ENCODE results near the gene KIF17. TPM values are rescaled to one million over a fixed set of nuclear protein-coding genes. Genes with fewer than 3 reads are reported as not detected.

Gene KIF17
- total RNA-seq, 4 donors from 2014 or later, result 0.27 to 21.1 (median 0.79) TPM; not detected in 1

DNA sequence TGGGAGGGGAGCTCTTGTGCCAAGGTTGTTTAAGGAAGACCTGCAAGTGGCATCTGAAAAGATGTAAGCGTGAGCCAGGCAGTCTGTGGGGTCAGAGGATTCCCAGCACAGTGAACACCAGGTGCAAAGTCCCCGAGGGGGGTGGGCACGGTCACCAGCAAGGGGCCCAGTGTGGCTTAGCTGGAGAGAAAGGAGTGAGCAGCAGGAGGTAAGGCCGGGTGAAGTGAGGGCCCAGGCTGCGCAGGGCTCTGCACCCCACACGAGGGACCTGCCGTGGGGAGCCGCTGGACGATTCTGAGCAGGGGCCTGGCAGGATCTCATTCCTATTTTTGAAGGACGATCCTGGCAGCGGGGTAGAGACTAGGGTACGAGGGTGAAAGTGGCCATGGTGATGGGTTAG is 60.8 kb downstream of the KIF17 start:
- DNase-seq, result no peak
- WGBS, 2 donors (ENCODE audit: low coverage in 1 of 2), result 88 to 100% methylated on average over 1 to 12 of the region's 12 CpGs
- Histone ChIP-seq H3K27me3 (no peaks in the 10 kb centered on the region), H3K4me1 (peaks cover 11 to 19% (median 17%) of the 10 kb centered on the region in 4 donors), H3K36me3 (peaks cover 0 to 44% (median 17%) of the 10 kb centered on the region in 4 donors), H3K4me3 (no peak overlapping the region), H3K27ac (no peak overlapping the region), H3K9me3 (no peaks in the 10 kb centered on the region)
- TF ChIP-seq EP300 (IDR thresholded peaks at IDR 0.05; ENCODE audit: low read depth), result no peak
- in situ Hi-C loops (cut with MboI; ENCODE audit: low pct_ligation_motif_present in 1 of 4, low pct_unique_long_range_greater_than_20kb in 1 of 4, low sequenced_read_pairs in 3 of 4), result no loop called here
- intact Hi-C loops (cut with DNase I; ENCODE audit: low total_unique reads), result no loop called here

DNA sequence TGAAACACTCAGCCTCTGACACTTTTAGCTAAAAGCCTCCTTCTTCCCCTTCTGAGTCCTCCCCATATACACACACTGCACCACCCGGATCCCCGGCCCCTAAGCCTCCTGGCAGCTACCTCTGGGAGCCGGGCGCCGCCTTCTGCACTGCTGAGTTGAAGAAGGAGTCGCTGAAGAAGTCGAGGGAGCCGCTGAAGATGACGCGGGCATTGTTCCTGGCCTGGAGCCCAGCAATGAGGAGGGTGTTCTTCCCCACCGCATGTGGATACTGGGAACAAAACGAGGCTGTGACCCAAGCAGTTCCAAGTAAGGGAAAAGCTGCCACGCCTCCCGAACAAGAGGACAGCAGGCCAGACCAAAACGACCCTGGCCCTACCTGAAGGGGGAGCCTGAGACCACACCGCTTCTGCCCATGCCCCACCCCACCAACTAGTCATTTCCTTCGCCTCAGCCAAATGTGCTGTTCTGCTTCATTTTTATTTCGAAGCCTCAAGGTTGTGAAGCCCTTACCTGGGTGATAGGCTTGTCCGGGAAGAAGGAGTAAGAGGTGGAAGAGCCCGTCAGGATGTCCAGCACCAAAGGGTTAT is 63.6 kb downstream of the KIF17 start:
- H3K4me3 ChIP-seq, result no peak overlapping the region
- no peak overlapping the region for H3K27ac ChIP-seq
- no peak for DNase-seq
- H3K4me1 ChIP-seq, result peaks cover 0 to 3% (median under 1%) of the 10 kb centered on the region in 4 donors
- intact Hi-C loops (cut with DNase I; ENCODE audit: low total_unique reads), result no loop called here
- 84% methylated on average over 20 of the region's 20 CpGs; no CpG with 5 or more reads in 1 of the 2 donors for WGBS, 2 donors (ENCODE audit: low coverage in 1 of 2)
- TF ChIP-seq EP300 (IDR thresholded peaks at IDR 0.05; ENCODE audit: low read depth) (no peak), POLR2AphosphoS5 (IDR thresholded peaks at IDR 0.05) (peak in 1 of 3 donors; percentile 4)
- in situ Hi-C loops (cut with MboI; ENCODE audit: low pct_ligation_motif_present in 1 of 4, low pct_unique_long_range_greater_than_20kb in 1 of 4, low sequenced_read_pairs in 3 of 4), result no loop called here
- H3K36me3 ChIP-seq, result peaks cover 0 to 55% (median 24%) of the 10 kb centered on the region in 4 donors
- H3K9me3 ChIP-seq, result no peaks in the 10 kb centered on the region
- no peaks in the 10 kb centered on the region for H3K27me3 ChIP-seq

DNA sequence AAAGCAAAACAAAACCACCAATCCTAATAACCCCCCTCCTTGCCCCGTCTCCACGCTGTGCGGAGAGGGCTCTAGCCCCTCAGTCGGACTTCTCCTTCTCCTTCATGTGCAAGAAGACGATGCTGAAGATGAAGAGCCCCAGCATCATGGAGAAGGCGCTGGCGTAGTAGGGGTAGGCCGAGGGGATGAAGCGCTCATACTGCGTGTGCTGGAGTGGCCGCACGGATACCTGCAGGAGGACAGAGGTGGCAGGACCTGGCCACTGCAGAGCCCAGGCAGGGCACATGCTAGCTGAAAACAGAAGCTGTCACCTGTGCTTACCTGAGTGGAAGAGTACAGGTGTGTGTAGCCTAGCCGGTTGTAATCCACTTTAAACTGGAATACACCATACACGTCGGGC is 65.5 kb downstream of the KIF17 start:
- H3K36me3 ChIP-seq, result peaks cover 0 to 72% (median 31%) of the 10 kb centered on the region in 4 donors
- no peaks in the 10 kb centered on the region for H3K27me3 ChIP-seq
- no peak for TF ChIP-seq POLR2AphosphoS5 (IDR thresholded peaks at IDR 0.05)
- no peak for TF ChIP-seq POLR2A (IDR thresholded peaks at IDR 0.05)
- TF ChIP-seq EP300 (IDR thresholded peaks at IDR 0.05; ENCODE audit: low read depth), result no peak
- TF ChIP-seq, protein P1, sequence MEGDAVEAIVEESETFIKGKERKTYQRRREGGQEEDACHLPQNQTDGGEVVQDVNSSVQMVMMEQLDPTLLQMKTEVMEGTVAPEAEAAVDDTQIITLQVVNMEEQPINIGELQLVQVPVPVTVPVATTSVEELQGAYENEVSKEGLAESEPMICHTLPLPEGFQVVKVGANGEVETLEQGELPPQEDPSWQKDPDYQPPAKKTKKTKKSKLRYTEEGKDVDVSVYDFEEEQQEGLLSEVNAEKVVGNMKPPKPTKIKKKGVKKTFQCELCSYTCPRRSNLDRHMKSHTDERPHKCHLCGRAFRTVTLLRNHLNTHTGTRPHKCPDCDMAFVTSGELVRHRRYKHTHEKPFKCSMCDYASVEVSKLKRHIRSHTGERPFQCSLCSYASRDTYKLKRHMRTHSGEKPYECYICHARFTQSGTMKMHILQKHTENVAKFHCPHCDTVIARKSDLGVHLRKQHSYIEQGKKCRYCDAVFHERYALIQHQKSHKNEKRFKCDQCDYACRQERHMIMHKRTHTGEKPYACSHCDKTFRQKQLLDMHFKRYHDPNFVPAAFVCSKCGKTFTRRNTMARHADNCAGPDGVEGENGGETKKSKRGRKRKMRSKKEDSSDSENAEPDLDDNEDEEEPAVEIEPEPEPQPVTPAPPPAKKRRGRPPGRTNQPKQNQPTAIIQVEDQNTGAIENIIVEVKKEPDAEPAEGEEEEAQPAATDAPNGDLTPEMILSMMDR (IDR thresholded peaks at IDR 0.05), result no peak
- H3K9me3 ChIP-seq, result no peaks in the 10 kb centered on the region
- intact Hi-C loops (cut with DNase I; ENCODE audit: low total_unique reads), result no loop called here
- H3K4me3 ChIP-seq, result no peak overlapping the region
- in situ Hi-C loops (cut with MboI; ENCODE audit: low pct_ligation_motif_present in 1 of 4, low pct_unique_long_range_greater_than_20kb in 1 of 4, low sequenced_read_pairs in 3 of 4), result no loop called here
- no peak for DNase-seq
- no peaks in the 10 kb centered on the region for H3K4me1 ChIP-seq
- no peak overlapping the region for H3K27ac ChIP-seq
- WGBS, 2 donors (ENCODE audit: low coverage in 1 of 2), result 96% methylated on average over 15 of the region's 15 CpGs; no CpG with 5 or more reads in 1 of the 2 donors

DNA sequence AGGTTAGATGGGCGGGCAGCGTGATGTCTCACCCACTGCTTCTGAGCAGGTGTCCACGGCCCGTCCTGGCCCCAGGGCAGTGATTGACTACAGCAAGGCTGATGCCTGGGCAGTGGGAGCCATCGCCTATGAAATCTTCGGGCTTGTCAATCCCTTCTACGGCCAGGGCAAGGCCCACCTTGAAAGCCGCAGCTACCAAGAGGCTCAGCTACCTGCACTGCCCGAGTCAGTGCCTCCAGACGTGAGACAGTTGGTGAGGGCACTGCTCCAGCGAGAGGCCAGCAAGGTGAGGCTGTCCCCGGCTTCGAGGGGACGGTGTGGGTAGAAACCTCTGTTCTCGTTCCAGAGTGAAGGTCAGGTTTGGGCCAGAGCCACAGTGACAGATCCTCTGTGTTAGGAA is 68.9 kb downstream of the KIF17 start:
- Histone ChIP-seq H3K9me3 (no peaks in the 10 kb centered on the region), H3K4me1 (no peaks in the 10 kb centered on the region), H3K27ac (no peak overlapping the region), H3K36me3 (peaks cover 0 to 66% (median 30%) of the 10 kb centered on the region in 4 donors), H3K27me3 (no peaks in the 10 kb centered on the region), H3K4me3 (no peak overlapping the region)
- intact Hi-C loops (cut with DNase I; ENCODE audit: low total_unique reads), result no loop called here
- 95% methylated on average over 15 of the region's 15 CpGs; no CpG with 5 or more reads in 1 of the 2 donors for WGBS, 2 donors (ENCODE audit: low coverage in 1 of 2)
- in situ Hi-C loops (cut with MboI; ENCODE audit: low pct_ligation_motif_present in 1 of 4, low pct_unique_long_range_greater_than_20kb in 1 of 4, low sequenced_read_pairs in 3 of 4), result no loop called here
- DNase-seq, result no peak
- TF ChIP-seq POLR2A (IDR thresholded peaks at IDR 0.05) (no peak), POLR2AphosphoS5 (IDR thresholded peaks at IDR 0.05) (no peak), EP300 (IDR thresholded peaks at IDR 0.05; ENCODE audit: low read depth) (no peak)
- TF ChIP-seq, protein P1 (IDR thresholded peaks at IDR 0.05), result no peak

GRCh38 chr1:20648438-20648837 is 69.4 kb downstream of the KIF17 start:
- H3K27me3 ChIP-seq, result no peaks in the 10 kb centered on the region
- in situ Hi-C loops (cut with MboI; ENCODE audit: low pct_ligation_motif_present in 1 of 4, low pct_unique_long_range_greater_than_20kb in 1 of 4, low sequenced_read_pairs in 3 of 4), result no loop called here
- H3K4me1 ChIP-seq, result no peaks in the 10 kb centered on the region
- H3K36me3 ChIP-seq, result peaks cover 0 to 61% (median 28%) of the 10 kb centered on the region in 4 donors
- H3K9me3 ChIP-seq, result no peaks in the 10 kb centered on the region
- H3K4me3 ChIP-seq, result no peak overlapping the region
- DNase-seq, result no peak
- no peak overlapping the region for H3K27ac ChIP-seq
- no peak for TF ChIP-seq EP300 (IDR thresholded peaks at IDR 0.05; ENCODE audit: low read depth)
- TF ChIP-seq POLR2A (IDR thresholded peaks at IDR 0.05), result no peak
- TF ChIP-seq, protein P1 (IDR thresholded peaks at IDR 0.05), result no peak
- TF ChIP-seq POLR2AphosphoS5 (IDR thresholded peaks at IDR 0.05), result no peak
- WGBS, 2 donors (ENCODE audit: low coverage in 1 of 2), result 93% methylated on average over 13 of the region's 13 CpGs; no CpG with 5 or more reads in 1 of the 2 donors
- intact Hi-C loops (cut with DNase I; ENCODE audit: low total_unique reads), result no loop called here
